HepG2 (cell line): Measurements from ENCODE around the gene GGACT.

Experiments
- BRD4 ChIP-seq: sonication (generic); formaldehyde crosslinking; IDR thresholded peaks from 2 replicates; pipeline ENCODE4 v1.4.0; 2020; ENCODE audit warnings: missing genetic modification reagents
- CHD2 ChIP-seq: IDR thresholded peaks from 2 replicates; pipeline ENCODE4 v1.6.1; 2011; ENCODE audit warnings: low read depth, low read length, improper control_type of control experiment
- POLR2AphosphoS2 ChIP-seq: IDR thresholded peaks from 2 replicates; pipeline ENCODE4 v1.6.1; 2011; ENCODE audit warnings: low read depth, low read length, improper control_type of control experiment
- SCMH1 ChIP-seq: sonication (generic); formaldehyde crosslinking; IDR thresholded peaks from 2 replicates; pipeline ENCODE4 v1.9.0; 2021; ENCODE audit warnings: missing genetic modification reagents, mild to moderate bottlenecking, borderline replicate concordance
- TCF7L2 ChIP-seq: IDR thresholded peaks from 2 replicates; pipeline ENCODE4 v1.6.1; 2011; ENCODE audit warnings: mild to moderate bottlenecking, low read depth, low read length, moderate library complexity
- TRIM24 ChIP-seq: sonication (generic); formaldehyde crosslinking; IDR thresholded peaks from 2 replicates; pipeline ENCODE4 v1.8.0; 2022; ENCODE audit warnings: mild to moderate bottlenecking, missing genetic modification reagents
- TF ChIP-seq, protein P1 (sequence below): IDR thresholded peaks from 2 replicates; pipeline ENCODE4 v1.6.1; 2012; ENCODE audit warnings: inconsistent platforms

DNA sequence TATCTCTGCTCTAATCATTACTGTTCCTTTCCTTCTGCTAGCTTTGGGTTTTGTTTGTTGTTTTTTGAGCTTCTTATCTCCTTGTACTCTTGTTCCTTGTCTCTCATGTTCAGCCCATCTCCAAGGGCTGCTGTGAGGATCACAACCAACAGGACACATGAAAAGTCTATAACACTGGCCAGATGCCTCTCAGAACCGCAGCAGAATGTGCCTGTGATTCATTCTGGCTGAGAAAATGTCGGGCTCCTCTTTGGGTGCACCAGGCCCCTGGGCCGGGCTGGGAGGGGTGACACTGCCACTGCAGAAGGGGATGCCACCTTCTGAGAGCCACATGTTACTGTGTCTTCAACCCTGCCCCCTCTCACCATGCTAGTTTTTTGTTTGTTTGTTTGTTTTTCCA, 48.0 kb downstream of the GGACT start:
- no peak for TF ChIP-seq CHD2
- TF ChIP-seq TRIM24: no peak
- no peak for TF ChIP-seq SCMH1 (CRISPR knock-in tag)
- TF ChIP-seq, protein P1, sequence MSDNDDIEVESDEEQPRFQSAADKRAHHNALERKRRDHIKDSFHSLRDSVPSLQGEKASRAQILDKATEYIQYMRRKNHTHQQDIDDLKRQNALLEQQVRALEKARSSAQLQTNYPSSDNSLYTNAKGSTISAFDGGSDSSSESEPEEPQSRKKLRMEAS: no peak
- TF ChIP-seq BRD4 (CRISPR knock-in tag): no peak
- no peak for TF ChIP-seq TCF7L2
- TF ChIP-seq POLR2AphosphoS2: no peak
